ENCODE measurements around the gene ZSWIM5.
"Not testable (repeated sequence)": the region's sequence is repeated elsewhere in the genome, so short reads cannot be mapped to it uniquely, and the experiment has no call there.

ZSWIM5 gene

DNA sequence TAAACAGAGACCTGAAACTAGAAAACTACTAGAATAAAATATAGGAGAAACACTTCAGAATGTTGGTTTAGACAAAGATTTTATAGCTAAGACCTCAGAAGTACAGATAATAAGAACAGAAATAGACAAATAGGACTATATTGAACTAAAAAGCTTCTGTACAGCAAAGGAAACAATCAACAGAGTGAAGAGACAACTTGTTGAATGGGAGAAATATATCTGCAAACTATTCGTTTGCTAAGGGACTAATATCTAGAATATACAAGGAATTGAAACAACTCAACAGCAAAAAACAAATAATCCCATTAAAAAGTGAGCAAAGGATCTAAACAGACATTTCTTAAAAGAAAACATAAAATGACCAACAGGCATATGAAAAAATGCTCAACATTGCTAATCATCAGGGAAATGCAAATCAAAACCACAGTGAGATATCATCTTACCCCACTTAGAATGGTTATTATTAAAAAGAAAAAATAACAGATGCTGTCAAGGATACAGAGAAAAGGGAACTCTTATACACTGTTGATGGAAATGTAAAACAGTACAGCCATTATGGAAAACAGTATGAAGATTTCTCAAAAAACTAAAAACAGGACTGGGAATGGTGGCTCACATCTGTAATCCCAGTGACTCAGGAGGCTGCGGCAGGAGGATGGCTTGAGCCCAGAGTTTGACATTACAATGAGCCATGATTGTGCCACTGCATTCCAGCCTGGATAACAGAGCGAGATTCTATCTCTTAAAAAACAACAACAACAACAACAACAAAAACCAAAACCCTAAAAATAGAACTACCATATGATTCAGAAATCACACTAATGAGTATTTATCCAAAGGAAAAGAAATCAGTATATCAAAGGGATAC lies 37.3 kb upstream of the ZSWIM5 start:
- H3K4me3 ChIP-seq (ENCODE audit: low read depth, low read length) = no peak overlapping the region
- DNase-seq (ENCODE audit: low read depth) = no peak
- TF ChIP-seq, protein P1, sequence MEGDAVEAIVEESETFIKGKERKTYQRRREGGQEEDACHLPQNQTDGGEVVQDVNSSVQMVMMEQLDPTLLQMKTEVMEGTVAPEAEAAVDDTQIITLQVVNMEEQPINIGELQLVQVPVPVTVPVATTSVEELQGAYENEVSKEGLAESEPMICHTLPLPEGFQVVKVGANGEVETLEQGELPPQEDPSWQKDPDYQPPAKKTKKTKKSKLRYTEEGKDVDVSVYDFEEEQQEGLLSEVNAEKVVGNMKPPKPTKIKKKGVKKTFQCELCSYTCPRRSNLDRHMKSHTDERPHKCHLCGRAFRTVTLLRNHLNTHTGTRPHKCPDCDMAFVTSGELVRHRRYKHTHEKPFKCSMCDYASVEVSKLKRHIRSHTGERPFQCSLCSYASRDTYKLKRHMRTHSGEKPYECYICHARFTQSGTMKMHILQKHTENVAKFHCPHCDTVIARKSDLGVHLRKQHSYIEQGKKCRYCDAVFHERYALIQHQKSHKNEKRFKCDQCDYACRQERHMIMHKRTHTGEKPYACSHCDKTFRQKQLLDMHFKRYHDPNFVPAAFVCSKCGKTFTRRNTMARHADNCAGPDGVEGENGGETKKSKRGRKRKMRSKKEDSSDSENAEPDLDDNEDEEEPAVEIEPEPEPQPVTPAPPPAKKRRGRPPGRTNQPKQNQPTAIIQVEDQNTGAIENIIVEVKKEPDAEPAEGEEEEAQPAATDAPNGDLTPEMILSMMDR (IDR thresholded peaks at IDR 0.05; ENCODE audit: insufficient read depth, low read depth, low read length, missing control alignments) = no peak

DNA sequence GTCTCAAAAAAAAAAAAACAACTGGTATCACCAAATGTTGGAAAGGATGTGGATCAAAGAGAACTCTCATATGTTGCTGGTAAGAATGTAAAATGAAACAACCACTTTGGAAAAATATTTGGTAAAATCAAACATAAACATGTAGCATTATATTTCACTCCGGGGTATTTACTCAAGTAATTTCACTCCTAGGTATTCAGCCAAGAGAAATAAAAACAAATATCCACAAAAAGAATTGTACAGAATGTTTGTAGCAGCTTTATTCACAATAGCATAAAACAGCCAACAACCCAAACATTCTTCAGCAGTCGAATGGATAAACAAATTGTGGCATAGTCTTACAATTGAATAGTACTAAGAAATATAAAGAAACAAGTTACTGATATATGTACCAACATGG lies 32.4 kb upstream of the ZSWIM5 start:
- TF ChIP-seq, protein P1 (IDR thresholded peaks at IDR 0.05; ENCODE audit: insufficient read depth, low read depth, low read length, missing control alignments) = no peak
- no peak overlapping the region for H3K4me3 ChIP-seq (ENCODE audit: low read depth, low read length)
- DNase-seq (ENCODE audit: low read depth) = no peak

DNA sequence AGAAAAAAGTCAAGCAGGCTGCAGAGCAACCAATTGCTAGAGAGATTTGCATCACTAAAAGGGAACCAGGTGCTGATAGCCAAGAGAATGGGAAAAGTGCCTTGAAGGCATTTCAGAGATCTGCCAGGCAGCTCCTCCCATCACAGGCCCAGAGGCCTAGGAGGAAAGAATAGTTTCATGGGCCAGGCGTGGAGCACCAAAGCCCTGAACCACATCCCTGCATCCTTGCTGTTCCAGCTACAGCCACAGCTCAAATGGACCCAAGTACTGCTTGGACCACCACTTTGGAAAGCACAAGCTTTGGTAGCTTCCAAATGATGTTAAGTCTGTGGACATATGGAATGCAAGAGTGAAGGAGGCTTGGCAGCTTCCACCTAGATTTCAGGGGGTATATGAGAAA lies 29.7 kb upstream of the ZSWIM5 start:
- no peak for DNase-seq (ENCODE audit: low read depth)
- TF ChIP-seq, protein P1 (IDR thresholded peaks at IDR 0.05; ENCODE audit: insufficient read depth, low read depth, low read length, missing control alignments) = no peak
- H3K4me3 ChIP-seq (ENCODE audit: low read depth, low read length) = no peak overlapping the region

DNA sequence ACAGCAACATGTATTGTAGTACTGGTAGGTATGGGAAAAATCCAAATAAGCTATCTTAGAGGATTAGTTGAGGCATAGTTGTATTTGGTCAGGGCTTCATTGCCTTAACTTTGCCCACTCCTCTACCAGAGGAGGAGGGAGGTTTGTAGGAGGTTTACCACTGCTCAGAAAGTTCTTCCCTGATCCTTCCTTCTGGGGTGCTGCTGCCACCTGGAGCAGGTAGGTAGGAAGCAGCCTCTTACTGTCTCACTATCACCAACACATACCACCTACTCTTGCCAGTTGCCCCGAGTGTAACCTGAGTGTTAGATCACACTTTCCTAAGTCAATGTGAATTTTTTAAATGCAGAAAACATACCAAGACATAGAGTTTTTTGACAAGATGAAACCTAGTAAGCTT lies 24.1 kb upstream of the ZSWIM5 start:
- TF ChIP-seq, protein P1 (IDR thresholded peaks at IDR 0.05; ENCODE audit: insufficient read depth, low read depth, low read length, missing control alignments) = peak; percentile 12
- no peak overlapping the region for H3K4me3 ChIP-seq (ENCODE audit: low read depth, low read length)
- DNase-seq (ENCODE audit: low read depth) = peak; percentile 13

DNA sequence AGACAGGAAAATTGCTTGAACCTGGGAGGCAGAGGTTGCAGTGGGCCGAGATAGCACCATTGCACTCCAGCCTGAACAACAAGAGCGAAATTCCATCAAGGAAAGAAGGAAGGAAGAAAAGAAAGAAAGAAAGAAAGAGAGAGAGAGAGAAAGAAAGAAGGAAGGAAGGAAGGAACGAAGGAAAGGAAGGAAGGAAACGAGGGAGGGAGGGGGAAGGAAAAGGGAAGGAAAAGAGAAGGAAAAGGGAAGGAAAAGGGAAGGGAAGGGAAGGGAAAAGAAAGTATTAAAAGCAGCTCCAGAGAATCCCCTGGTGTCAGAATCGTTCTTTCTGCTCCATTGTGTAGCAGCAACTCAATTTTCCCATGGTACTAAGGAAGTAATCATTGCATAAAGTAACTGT lies 19.2 kb upstream of the ZSWIM5 start:
- H3K4me3 ChIP-seq (ENCODE audit: low read depth, low read length) = no peak overlapping the region
- DNase-seq (ENCODE audit: low read depth) = no peak
- TF ChIP-seq, protein P1 (IDR thresholded peaks at IDR 0.05; ENCODE audit: insufficient read depth, low read depth, low read length, missing control alignments) = no peak

DNA sequence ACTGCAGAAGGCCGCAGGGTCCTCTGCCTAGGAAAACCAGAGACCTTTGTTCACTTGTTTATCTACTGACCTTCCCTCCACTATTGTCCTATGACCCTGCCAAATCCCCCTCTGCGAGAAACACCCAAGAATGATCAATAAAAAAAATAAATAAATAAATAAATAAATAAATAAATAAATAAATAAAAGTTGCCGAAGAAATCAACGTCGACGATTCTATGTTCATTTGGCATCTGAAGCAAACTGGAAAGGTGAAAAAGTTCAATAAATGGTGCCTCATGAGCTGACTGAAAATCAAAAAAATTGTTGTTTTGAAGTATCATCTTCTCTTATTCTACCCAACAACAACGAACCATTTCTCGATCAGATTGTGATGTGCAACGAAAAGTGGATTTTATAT lies 17.3 kb upstream of the ZSWIM5 start:
- DNase-seq (ENCODE audit: low read depth); H3K4me3 ChIP-seq (ENCODE audit: low read depth, low read length): not testable (repeated sequence)

DNA sequence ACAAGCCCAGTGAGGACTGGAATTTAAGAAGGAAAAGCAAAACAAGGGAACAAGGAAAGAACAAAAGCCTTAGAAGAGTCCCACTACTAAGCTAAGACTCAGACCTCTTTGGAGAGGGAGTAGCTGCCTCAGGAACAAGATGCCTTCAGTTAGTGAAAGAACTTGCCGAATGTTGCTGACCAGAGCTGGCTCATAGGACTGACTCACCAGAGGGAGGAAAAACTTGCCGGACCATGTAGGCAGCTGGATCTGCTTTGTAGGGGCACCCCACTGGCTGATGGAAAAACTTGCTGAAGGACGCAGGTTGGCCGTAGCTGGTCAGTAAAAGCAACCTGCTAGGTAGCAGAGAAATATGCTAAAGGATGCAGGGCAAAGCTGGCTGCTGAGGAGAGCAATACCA lies 15.3 kb upstream of the ZSWIM5 start:
- H3K4me3 ChIP-seq (ENCODE audit: low read depth, low read length) = no peak overlapping the region
- TF ChIP-seq, protein P1 (IDR thresholded peaks at IDR 0.05; ENCODE audit: insufficient read depth, low read depth, low read length, missing control alignments) = no peak
- no peak for DNase-seq (ENCODE audit: low read depth)
